ENCODE measurements around the gene EGFL7. TPM values are rescaled to one million over a fixed set of nuclear protein-coding genes. Genes with fewer than 3 reads are reported as not detected.

The EGFL7 gene
- total and polyA plus RNA-seq, 12 donors: 1.9 to 452 (median 79.5) TPM

DNA sequence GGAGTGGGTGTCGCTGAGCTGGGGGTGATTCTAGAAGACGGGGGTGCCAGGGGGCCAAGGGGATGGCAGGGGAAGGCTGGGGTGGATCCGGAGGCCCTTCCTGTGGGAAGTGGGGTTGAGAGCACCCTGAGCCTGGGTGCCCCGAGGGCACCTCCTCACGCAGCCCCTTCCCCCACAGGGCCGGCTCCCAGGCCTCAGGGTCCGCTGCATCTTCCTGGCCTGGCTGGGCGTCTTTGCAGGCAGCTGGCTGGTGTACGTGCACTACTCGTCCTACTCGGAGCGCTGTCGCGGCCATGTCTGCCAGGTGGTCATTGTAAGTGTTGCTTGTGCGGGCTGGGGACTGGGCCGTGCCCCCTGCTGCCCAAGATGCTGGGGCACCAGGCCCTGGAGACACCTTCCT is 54.7 kb downstream of the EGFL7 start:
- TF ChIP-seq POLR2A (IDR thresholded peaks at IDR 0.05): no peak
- TF ChIP-seq, protein P1, sequence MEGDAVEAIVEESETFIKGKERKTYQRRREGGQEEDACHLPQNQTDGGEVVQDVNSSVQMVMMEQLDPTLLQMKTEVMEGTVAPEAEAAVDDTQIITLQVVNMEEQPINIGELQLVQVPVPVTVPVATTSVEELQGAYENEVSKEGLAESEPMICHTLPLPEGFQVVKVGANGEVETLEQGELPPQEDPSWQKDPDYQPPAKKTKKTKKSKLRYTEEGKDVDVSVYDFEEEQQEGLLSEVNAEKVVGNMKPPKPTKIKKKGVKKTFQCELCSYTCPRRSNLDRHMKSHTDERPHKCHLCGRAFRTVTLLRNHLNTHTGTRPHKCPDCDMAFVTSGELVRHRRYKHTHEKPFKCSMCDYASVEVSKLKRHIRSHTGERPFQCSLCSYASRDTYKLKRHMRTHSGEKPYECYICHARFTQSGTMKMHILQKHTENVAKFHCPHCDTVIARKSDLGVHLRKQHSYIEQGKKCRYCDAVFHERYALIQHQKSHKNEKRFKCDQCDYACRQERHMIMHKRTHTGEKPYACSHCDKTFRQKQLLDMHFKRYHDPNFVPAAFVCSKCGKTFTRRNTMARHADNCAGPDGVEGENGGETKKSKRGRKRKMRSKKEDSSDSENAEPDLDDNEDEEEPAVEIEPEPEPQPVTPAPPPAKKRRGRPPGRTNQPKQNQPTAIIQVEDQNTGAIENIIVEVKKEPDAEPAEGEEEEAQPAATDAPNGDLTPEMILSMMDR (IDR thresholded peaks at IDR 0.05): no peak
- WGBS, 4 donors: 68 to 84% (median 81%) methylated on average over 1 to 16 of the region's 16 CpGs
- no peaks in the 10 kb centered on the region for H3K9me3 ChIP-seq (replicated peaks in 1 of 3)
- no peak for DNase-seq
- H3K36me3 ChIP-seq (replicated peaks in 1 of 2): peaks cover 0 to 2% of the 10 kb centered on the region in 2 donors
- no peak overlapping the region for H3K4me3 ChIP-seq
- H3K27me3 ChIP-seq: peaks cover 19% of the 10 kb centered on the region
- intact Hi-C loops (cut with DNase I): no loop called here
- no peak overlapping the region for H3K27ac ChIP-seq
- no peaks in the 10 kb centered on the region for H3K4me1 ChIP-seq (replicated peaks in 1 of 2)

DNA sequence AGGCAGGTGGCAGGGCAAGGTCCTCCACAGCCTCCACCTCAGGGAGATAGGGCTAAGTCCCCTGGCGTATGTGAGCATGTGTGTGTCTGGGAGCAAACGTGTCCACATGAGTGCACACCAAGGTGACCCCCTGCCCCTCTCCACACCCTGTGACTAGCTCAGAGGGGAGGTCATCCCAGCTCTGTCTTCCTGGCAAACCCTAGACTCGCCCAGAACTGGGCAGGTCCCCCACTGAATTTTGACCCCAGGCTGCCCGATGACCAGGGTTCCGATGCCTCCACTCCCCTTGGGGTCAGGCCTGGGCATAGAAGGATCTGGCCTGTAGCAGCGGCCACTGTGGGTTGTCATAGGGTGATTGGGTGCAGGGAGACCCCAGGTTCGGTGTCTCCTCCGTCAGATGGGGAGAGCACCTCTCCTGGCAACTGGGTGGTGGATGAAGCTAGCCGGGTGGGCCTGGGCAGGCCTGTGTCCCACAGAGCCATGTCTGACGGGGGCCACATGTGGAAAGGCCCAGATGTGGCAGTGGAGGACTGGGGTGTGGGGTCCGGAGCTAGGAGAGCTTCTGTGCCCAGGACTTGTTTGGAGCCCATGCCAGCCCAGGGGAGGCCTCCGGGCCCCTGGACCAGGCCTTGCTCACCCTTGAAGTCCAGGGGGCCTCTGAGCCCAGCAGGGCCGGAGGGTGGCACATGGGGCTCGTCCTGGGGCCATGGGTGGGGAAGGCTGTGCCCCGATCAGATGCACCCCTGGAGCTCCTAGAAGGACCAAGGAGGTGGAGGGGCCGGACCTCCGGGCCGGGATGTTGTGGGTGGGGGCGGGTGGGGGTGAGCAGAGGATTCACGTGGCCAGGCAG is 55.9 kb downstream of the EGFL7 start:
- Histone ChIP-seq H3K27me3 (peaks cover 10% of the 10 kb centered on the region), H3K4me3 (no peak overlapping the region), H3K27ac (no peak overlapping the region), H3K4me1 (replicated peaks in 1 of 2) (no peaks in the 10 kb centered on the region), H3K9me3 (replicated peaks in 1 of 3) (no peaks in the 10 kb centered on the region), H3K36me3 (replicated peaks in 1 of 2) (peaks cover 0 to 14% of the 10 kb centered on the region in 2 donors)
- DNase-seq: no peak
- 72 to 88% (median 78%) methylated on average over 6 to 20 of the region's 20 CpGs for WGBS, 4 donors
- no peak for TF ChIP-seq POLR2A (IDR thresholded peaks at IDR 0.05)
- TF ChIP-seq, protein P1 (IDR thresholded peaks at IDR 0.05): no peak
- intact Hi-C loops (cut with DNase I): no loop called here

DNA sequence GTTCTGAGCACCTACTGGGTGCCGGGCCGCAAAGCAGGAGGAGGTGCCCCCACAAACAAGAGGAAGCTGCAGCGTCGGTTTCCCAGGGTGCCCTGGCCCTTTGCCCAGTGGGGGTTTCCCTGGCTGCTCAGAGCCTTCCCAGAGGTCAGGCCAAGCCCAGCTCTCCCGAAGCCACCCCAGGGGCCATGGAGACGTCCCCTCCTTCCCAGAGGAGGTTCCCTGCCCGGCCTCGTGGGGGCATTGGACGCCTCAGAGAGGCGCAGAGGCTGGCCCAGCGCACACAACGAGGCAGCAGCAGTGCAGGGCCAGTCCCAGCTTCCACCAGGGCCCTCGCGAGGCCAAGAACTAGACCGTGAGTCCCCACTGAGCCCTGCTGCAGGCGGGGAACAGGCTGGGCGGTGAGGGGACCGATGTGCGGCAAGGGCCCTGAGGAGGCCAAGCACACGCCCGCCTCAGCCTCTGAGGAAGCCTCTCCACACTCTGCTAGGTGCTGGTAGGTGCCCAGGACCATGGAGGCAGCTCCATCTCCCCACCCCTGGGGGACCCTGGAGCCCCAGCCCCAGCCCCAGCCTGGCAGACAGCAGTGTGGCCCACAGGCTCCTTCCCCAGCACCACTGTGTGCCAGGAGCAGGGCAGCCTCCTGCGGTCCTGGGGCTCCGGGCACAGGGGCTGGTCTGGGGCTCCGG is 56.6 kb downstream of the EGFL7 start:
- 50 to 64% (median 57%) methylated on average over 7 to 24 of the region's 24 CpGs for WGBS, 4 donors
- Histone ChIP-seq H3K4me3 (no peak overlapping the region), H3K36me3 (replicated peaks in 1 of 2) (peaks cover 0 to 21% of the 10 kb centered on the region in 2 donors), H3K27ac (no peak overlapping the region), H3K9me3 (replicated peaks in 1 of 3) (no peaks in the 10 kb centered on the region), H3K27me3 (peaks cover 6% of the 10 kb centered on the region), H3K4me1 (replicated peaks in 1 of 2) (no peaks in the 10 kb centered on the region)
- intact Hi-C loops (cut with DNase I): no loop called here
- no peak for TF ChIP-seq POLR2A (IDR thresholded peaks at IDR 0.05)
- TF ChIP-seq, protein P1 (IDR thresholded peaks at IDR 0.05): no peak
- DNase-seq: no peak

DNA sequence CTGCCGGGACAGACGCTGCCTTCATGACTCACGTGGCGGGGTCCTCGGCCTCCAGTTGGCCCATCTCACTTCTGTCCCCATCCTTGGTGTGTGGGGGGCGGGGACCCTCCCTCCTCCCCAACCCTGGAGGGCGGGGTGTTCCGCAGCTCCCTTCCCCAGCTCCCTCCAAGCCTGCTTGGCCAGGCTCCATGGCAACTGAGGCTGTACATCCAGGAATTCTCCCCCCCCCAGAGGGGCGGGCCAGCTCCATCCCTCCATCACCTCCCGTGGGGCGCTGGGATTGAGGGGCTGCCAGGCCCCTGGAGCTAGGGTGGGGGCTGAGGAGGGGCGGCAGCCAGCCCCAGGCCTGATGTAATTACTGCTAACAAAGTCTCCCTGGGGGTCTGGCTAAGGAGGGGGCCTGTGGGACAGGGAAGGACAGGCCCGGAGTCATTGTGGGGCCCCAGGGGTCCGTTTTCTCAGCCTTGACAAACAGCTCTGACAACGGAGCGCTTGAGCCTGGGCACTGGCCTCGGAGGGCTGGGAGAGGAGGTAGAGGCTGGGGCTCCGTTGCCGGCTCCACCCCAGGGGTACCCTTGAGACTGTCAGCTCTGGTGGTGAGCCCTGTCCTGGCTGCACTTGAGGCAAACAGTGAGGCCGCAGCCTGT is 57.7 kb downstream of the EGFL7 start:
- Histone ChIP-seq H3K4me1 (replicated peaks in 1 of 2) (no peaks in the 10 kb centered on the region), H3K27ac (peak overlapping the region in 1 of 5 donors; percentile 45), H3K4me3 (no peak overlapping the region), H3K36me3 (replicated peaks in 1 of 2) (peaks cover 0 to 32% of the 10 kb centered on the region in 2 donors), H3K27me3 (no peaks in the 10 kb centered on the region), H3K9me3 (replicated peaks in 1 of 3) (no peaks in the 10 kb centered on the region)
- TF ChIP-seq POLR2A (IDR thresholded peaks at IDR 0.05): no peak
- TF ChIP-seq, protein P1 (IDR thresholded peaks at IDR 0.05): no peak
- DNase-seq: no peak
- WGBS, 4 donors: 46 to 56% (median 51%) methylated on average over 10 to 20 of the region's 20 CpGs
- intact Hi-C loops (cut with DNase I): no loop called here

Data from adrenal gland (tissue), 12 donors.